KMS-11 (cell line): ENCODE results near the gene PTPN20.
"Not testable (repeated sequence)": the region's sequence is repeated elsewhere in the genome, so short reads cannot be mapped to it uniquely, and the experiment has no call there.

Experiments used
- H2AFZ ChIP-seq: fragments of 200-600 bp; sonication (generic); 2 replicates; pipeline ENCODE4 v1.6.1; 2016; ENCODE audit warnings: antibody characterized with exemption, mixed run types, low read depth
- H3K27ac ChIP-seq: fragments of 200-600 bp; sonication (generic); 2 replicates; pipeline ENCODE4 v1.6.1; 2016; ENCODE audit warnings: mild to moderate bottlenecking, mixed run types
- H3K27me3 ChIP-seq: fragments of 200-600 bp; sonication (generic); 2 replicates; pipeline ENCODE4 v1.6.1; 2017; ENCODE audit warnings: mild to moderate bottlenecking, low read depth, mixed run types, moderate library complexity; ENCODE audit not compliant: insufficient read depth
- H3K36me3 ChIP-seq: fragments of 200-600 bp; sonication (generic); 2 replicates; pipeline ENCODE4 v1.6.1; 2017; ENCODE audit warnings: mild to moderate bottlenecking, mixed run types; ENCODE audit not compliant: insufficient read depth
- H3K4me1 ChIP-seq: fragments of 200-600 bp; sonication (generic); 2 replicates; pipeline ENCODE4 v1.6.1; 2016; ENCODE audit warnings: mild to moderate bottlenecking, low read depth, mixed run types; ENCODE audit not compliant: poor library complexity, severe bottlenecking
- H3K4me2 ChIP-seq: fragments of 200-600 bp; sonication (generic); 2 replicates; pipeline ENCODE4 v1.7.0; 2016; ENCODE audit warnings: mild to moderate bottlenecking, mixed run types
- H3K4me3 ChIP-seq: fragments of 200-600 bp; sonication (generic); IDR thresholded peaks from 2 replicates; pipeline ENCODE4 v1.6.1; 2017; ENCODE audit warnings: low read depth, low read length, mixed read lengths; ENCODE audit not compliant: insufficient read depth
- H3K79me2 ChIP-seq: fragments of 200-600 bp; sonication (generic); 2 replicates; pipeline ENCODE4 v1.6.1; 2016; ENCODE audit warnings: low read depth, mixed run types; ENCODE audit not compliant: insufficient read depth
- H3K9ac ChIP-seq: fragments of 200-600 bp; sonication (generic); 2 replicates; pipeline ENCODE4 v1.6.1; 2016; ENCODE audit warnings: mild to moderate bottlenecking, mixed run types
- H4K20me1 ChIP-seq: fragments of 200-600 bp; sonication (generic); 2 replicates; pipeline ENCODE4 v1.6.1; 2016; ENCODE audit warnings: mild to moderate bottlenecking, mixed run types; ENCODE audit not compliant: insufficient read depth

PTPN20 gene, protein sequence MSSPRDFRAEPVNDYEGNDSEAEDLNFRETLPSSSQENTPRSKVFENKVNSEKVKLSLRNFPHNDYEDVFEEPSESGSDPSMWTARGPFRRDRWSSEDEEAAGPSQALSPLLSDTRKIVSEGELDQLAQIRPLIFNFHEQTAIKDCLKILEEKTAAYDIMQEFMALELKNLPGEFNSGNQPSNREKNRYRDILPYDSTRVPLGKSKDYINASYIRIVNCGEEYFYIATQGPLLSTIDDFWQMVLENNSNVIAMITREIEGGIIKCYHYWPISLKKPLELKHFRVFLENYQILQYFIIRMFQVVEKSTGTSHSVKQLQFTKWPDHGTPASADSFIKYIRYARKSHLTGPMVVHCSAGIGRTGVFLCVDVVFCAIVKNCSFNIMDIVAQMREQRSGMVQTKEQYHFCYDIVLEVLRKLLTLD

GRCh38 chr10:46911144-46911876 lies at the start of gene PTPN20:
PTPN20 (plus strand) TSS chr10:46911428; CDS start chr10:46932500, 21,072 bp downstream.
- not testable (repeated sequence) for H3K79me2 ChIP-seq, H3K4me2 ChIP-seq, H3K9ac ChIP-seq, H2AFZ ChIP-seq, H3K4me3 ChIP-seq, H3K4me1 ChIP-seq, H4K20me1 ChIP-seq, H3K36me3 ChIP-seq, H3K27me3 ChIP-seq, H3K27ac ChIP-seq

DNA sequence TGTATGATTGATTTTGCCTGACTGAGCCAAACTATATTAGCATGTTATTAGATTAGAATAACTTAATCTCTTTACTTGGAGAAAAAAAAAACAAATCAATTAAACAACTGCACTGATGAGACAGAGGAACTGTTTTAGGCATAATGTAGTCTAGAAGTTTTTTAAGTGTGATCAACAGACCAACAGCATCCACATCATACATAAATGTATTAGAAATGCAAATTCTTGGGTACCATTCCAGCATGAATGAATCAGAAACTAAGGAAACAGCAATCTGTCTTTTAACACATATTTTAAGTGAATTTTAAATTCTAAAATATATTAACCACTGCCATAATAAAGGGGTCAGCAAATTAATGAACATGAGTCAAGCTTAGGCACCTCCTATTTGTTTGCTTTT lies 41.5 kb upstream of the PTPN20 start:
- H4K20me1 ChIP-seq, H3K79me2 ChIP-seq, H3K4me3 ChIP-seq, H2AFZ ChIP-seq, H3K4me2 ChIP-seq, H3K27me3 ChIP-seq, H3K4me1 ChIP-seq, H3K9ac ChIP-seq, H3K36me3 ChIP-seq, H3K27ac ChIP-seq: not testable (repeated sequence)

GRCh38 chr10:46871583-46871982 lies 39.6 kb upstream of the PTPN20 start:
- H3K36me3 ChIP-seq, H3K27ac ChIP-seq, H3K4me1 ChIP-seq, H3K79me2 ChIP-seq, H3K9ac ChIP-seq, H4K20me1 ChIP-seq, H2AFZ ChIP-seq, H3K4me3 ChIP-seq, H3K4me2 ChIP-seq, H3K27me3 ChIP-seq: not testable (repeated sequence)

- H3K27ac ChIP-seq, H3K4me1 ChIP-seq, H4K20me1 ChIP-seq, H3K36me3 ChIP-seq, H2AFZ ChIP-seq, H3K79me2 ChIP-seq, H3K4me3 ChIP-seq, H3K4me2 ChIP-seq, H3K9ac ChIP-seq, H3K27me3 ChIP-seq: not testable (repeated sequence)
Observed at GRCh38 chr10:46875304-46875703, 35.9 kb upstream of the PTPN20 start.

DNA sequence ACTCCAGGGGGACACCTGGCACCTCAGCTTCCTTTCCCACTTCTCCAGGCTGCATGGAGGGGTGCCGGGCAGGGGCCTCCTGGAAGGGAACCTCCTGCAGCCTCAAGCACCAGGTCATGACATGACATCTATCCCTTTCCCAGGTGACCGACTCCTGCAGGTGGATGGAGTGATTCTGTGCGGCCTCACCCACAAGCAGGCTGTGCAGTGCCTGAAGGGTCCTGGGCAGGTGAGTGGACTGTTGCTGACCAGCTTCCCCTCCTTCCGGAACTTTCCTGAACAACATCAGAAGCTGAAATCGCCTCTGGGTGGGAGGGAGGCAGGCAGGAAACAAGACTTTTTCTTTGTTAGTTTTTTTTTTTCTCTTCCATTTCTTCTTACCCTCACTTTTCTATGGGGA lies 34.5 kb upstream of the PTPN20 start:
- H3K27ac ChIP-seq, H3K4me1 ChIP-seq: not testable (repeated sequence)

GRCh38 chr10:46878761-46879160 lies 32.5 kb upstream of the PTPN20 start:
- not testable (repeated sequence) for H2AFZ ChIP-seq, H4K20me1 ChIP-seq, H3K4me3 ChIP-seq, H3K4me2 ChIP-seq, H3K27ac ChIP-seq, H3K79me2 ChIP-seq, H3K36me3 ChIP-seq, H3K27me3 ChIP-seq, H3K9ac ChIP-seq, H3K4me1 ChIP-seq

More for the DNA sequence above, 34.5 kb upstream of the PTPN20 start:
- not testable (repeated sequence) for H3K4me3 ChIP-seq, H3K79me2 ChIP-seq, H3K9ac ChIP-seq, H3K27me3 ChIP-seq, H3K4me2 ChIP-seq, H4K20me1 ChIP-seq, H2AFZ ChIP-seq, H3K36me3 ChIP-seq

GRCh38 chr10:46890813-46891611 lies 20.2 kb upstream of the PTPN20 start:
- H3K4me3 ChIP-seq, H3K36me3 ChIP-seq, H3K4me1 ChIP-seq, H4K20me1 ChIP-seq, H3K79me2 ChIP-seq, H3K9ac ChIP-seq, H3K27ac ChIP-seq, H3K27me3 ChIP-seq, H2AFZ ChIP-seq, H3K4me2 ChIP-seq: not testable (repeated sequence)

DNA sequence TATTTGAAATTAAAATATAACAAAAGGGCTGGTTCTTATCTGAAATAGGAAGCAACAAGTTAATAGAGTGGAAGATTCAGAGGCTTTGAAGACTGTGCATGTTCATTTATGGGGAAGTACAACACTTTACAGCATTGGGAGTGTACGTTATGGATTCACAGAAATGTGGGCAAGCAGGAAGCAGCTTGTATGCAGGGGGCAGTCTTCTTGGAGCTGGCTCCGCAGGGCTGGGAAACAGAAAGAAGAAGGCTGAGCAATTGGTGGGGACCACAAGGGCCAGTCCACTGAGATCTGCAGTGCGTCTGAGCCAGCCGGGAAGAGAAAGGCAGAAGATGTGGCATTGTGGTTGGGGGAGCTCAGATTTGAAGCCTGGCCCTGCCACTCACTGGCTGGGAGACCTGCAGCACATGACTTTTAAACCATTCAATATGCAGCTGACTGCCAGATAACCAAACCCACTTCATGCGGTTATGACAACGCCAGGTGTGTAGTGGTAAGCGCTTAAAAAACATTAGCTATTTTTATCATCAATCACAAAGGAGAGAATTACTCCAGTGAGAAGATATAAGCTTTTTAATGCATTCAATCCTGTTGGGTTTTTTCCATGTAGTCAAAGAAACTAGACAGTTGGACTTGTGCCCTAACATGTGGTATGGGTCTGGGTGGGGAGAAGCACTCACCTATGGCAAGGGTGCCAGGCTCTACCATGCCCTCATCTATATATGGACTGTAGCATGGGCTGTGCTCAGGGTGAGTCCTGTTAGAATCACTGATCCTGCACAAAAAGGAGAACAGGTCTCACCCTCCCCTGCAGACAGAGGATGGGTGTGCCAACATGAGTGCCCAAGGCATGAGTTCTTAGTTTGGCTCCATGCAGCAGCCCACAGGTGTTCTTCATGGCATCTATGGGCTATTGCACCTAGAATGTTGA lies 14.2 kb upstream of the PTPN20 start:
- not testable (repeated sequence) for H3K4me1 ChIP-seq, H3K9ac ChIP-seq, H3K79me2 ChIP-seq, H3K36me3 ChIP-seq, H3K27ac ChIP-seq, H4K20me1 ChIP-seq, H3K4me2 ChIP-seq, H3K4me3 ChIP-seq, H2AFZ ChIP-seq, H3K27me3 ChIP-seq

DNA sequence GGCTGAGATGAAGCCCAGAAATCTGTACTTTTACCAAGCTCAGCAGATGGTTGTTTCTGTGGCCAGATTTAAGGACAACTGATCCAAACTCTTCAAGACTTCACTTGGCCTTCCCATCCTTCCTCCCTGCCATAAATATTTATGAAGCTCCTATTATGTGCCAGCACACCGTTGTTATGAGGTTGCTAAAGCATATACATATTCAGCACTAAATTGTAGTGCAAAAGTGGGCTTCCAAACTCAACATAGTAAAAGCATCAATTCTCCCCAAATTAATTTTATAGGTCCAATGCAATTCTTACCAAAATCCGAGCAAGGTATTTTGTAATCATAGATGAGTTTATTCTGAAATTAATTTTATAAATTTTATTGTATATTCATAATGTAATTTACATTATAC lies 10.0 kb upstream of the PTPN20 start:
- not testable (repeated sequence) for H3K9ac ChIP-seq, H3K4me2 ChIP-seq, H2AFZ ChIP-seq, H3K79me2 ChIP-seq, H3K4me3 ChIP-seq, H3K36me3 ChIP-seq, H4K20me1 ChIP-seq, H3K27me3 ChIP-seq, H3K27ac ChIP-seq, H3K4me1 ChIP-seq
